PC-9 (cell line): ENCODE results near the gene CLEC9A. TPM values are rescaled to one million over a fixed set of nuclear protein-coding genes. Genes with fewer than 3 reads are reported as not detected.

Experiments used
- BruUV-seq: library from RNA; stranded (reverse); fragments of 400-500 nt; replicated peaks from 2 replicates; lab custom pipeline; 2021; lab: Mats Ljungman, UMichigan
- CTCF ChIA-PET: fragments of 300-600 bp; sonication (Branson Sonifier 250); formaldehyde crosslinking; loops from one replicate; lab custom pipeline; 2022; ENCODE audit warnings: antibody characterized with exemption; lab: Charles Lee
- POLR2A ChIA-PET: fragments of 300-600 bp; sonication (Branson Sonifier 250); formaldehyde crosslinking; loops from one replicate; lab custom pipeline; 2022; ENCODE audit warnings: antibody characterized with exemption; ENCODE audit not compliant: unreplicated experiment; lab: Charles Lee
- DNase-seq, 2 experiments: peaks; one replicate each; pipeline versions ENCODE4 v3.0.0 to v3.0.0-alpha.2; 2015 to 2022; ENCODE audit warnings: mixed read lengths in 1 of 2
- H2AFZ ChIP-seq: fragments of 200-600 bp; sonication (generic); 2 replicates; pipeline ENCODE4 v1.8.1; 2017; ENCODE audit warnings: antibody characterized with exemption
- H3F3A ChIP-seq: fragments of 200-600 bp; sonication (generic); 2 replicates; pipeline ENCODE4 v1.8.1; 2017; ENCODE audit warnings: antibody characterized with exemption, mild to moderate bottlenecking, low read depth; ENCODE audit not compliant: insufficient read depth
- H3K27ac ChIP-seq: fragments of 200-600 bp; sonication (generic); 2 replicates; pipeline ENCODE4 v1.6.1; 2016; ENCODE audit warnings: mixed run types
- H3K27me3 ChIP-seq: fragments of 200-600 bp; sonication (generic); 2 replicates; pipeline ENCODE4 v1.6.1; 2016; ENCODE audit warnings: low read depth, mixed run types; ENCODE audit not compliant: insufficient read depth
- H3K36me3 ChIP-seq: fragments of 200-600 bp; sonication (generic); 2 replicates; pipeline ENCODE4 v1.6.1; 2016; ENCODE audit warnings: low read depth, mixed run types
- H3K4me1 ChIP-seq: fragments of 200-600 bp; sonication (generic); replicated peaks from 2 replicates; pipeline ENCODE4 v1.6.1; 2016; ENCODE audit warnings: mixed run types; ENCODE audit not compliant: insufficient read depth
- H3K4me2 ChIP-seq: fragments of 200-600 bp; sonication (generic); 2 replicates; pipeline ENCODE4 v1.6.1; 2017; ENCODE audit warnings: mixed run types
- H3K4me3 ChIP-seq: fragments of 200-600 bp; sonication (generic); 2 replicates; pipeline ENCODE4 v1.6.1; 2016; ENCODE audit warnings: mixed run types
- H3K79me2 ChIP-seq: fragments of 200-600 bp; sonication (generic); 2 replicates; pipeline ENCODE4 v1.6.1; 2017; ENCODE audit warnings: low read depth, mixed run types
- H3K9me2 ChIP-seq: fragments of 200-600 bp; sonication (generic); 2 replicates; pipeline ENCODE4 v1.8.1; 2017; ENCODE audit warnings: mild to moderate bottlenecking; ENCODE audit not compliant: insufficient read depth
- H3K9me3 ChIP-seq: fragments of 200-600 bp; sonication (generic); 2 replicates; pipeline ENCODE4 v1.8.1; 2016; ENCODE audit warnings: low read depth; ENCODE audit not compliant: insufficient read depth
- H4K20me1 ChIP-seq: fragments of 200-600 bp; sonication (generic); 2 replicates; pipeline ENCODE4 v1.8.1; 2017; ENCODE audit not compliant: insufficient read depth
- EZH2 ChIP-seq: fragments of 200-600 bp; sonication (generic); IDR thresholded peaks from 2 replicates; pipeline ENCODE4 v1.8.0; 2017; ENCODE audit warnings: antibody characterized with exemption, low read depth
- intact Hi-C: fragments of 100-400 bp; cut with micrococcal nuclease; formaldehyde crosslinking; loops from one replicate; pipeline ENCODE4 v1.10.0; 2022; ENCODE audit not compliant: unreplicated experiment
- total RNA-seq: library from RNA; stranded (reverse); gene quantifications from 2 replicates; pipeline ENCODE4 v1.2.3, GENCODE V29; 2021
- TF ChIP-seq, protein P1 (sequence below): fragments of 200-600 bp; sonication (generic); conservative IDR thresholded peaks from 2 replicates; pipeline ENCODE4 v1.6.1; 2017; ENCODE audit warnings: mixed run types, antibody characterized with exemption, mild to moderate bottlenecking, moderate library complexity

CLEC9A gene
- total RNA-seq, 1 experiment from 2014 or later, result not detected

- Histone ChIP-seq H3F3A (no peaks in the 10 kb centered on the region), H3K4me3 (no peak overlapping the region), H3K4me2 (no peak overlapping the region), H3K36me3 (no peaks in the 10 kb centered on the region), H4K20me1 (no peaks in the 10 kb centered on the region), H3K4me1 (no peaks in the 10 kb centered on the region), H3K79me2 (no peaks in the 10 kb centered on the region), H3K9me3 (no peaks in the 10 kb centered on the region), H3K9me2 (peaks cover 3% of the 10 kb centered on the region; the same call in 1 of the 2 replicates), H2AFZ (no peak overlapping the region), H3K27ac (no peak overlapping the region), H3K27me3 (no peaks in the 10 kb centered on the region)
- ChIA-PET CTCF (no interaction called here), POLR2A (no interaction called here)
- TF ChIP-seq EZH2, result no peak
- TF ChIP-seq, protein P1, sequence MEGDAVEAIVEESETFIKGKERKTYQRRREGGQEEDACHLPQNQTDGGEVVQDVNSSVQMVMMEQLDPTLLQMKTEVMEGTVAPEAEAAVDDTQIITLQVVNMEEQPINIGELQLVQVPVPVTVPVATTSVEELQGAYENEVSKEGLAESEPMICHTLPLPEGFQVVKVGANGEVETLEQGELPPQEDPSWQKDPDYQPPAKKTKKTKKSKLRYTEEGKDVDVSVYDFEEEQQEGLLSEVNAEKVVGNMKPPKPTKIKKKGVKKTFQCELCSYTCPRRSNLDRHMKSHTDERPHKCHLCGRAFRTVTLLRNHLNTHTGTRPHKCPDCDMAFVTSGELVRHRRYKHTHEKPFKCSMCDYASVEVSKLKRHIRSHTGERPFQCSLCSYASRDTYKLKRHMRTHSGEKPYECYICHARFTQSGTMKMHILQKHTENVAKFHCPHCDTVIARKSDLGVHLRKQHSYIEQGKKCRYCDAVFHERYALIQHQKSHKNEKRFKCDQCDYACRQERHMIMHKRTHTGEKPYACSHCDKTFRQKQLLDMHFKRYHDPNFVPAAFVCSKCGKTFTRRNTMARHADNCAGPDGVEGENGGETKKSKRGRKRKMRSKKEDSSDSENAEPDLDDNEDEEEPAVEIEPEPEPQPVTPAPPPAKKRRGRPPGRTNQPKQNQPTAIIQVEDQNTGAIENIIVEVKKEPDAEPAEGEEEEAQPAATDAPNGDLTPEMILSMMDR, result no peak
- DNase-seq, result no peak
- intact Hi-C loops, result no loop called here
- no TSS peak for BruUV-seq
Measured at GRCh38 chr12:10095971-10096370, 65.5 kb downstream of the CLEC9A start.

DNA sequence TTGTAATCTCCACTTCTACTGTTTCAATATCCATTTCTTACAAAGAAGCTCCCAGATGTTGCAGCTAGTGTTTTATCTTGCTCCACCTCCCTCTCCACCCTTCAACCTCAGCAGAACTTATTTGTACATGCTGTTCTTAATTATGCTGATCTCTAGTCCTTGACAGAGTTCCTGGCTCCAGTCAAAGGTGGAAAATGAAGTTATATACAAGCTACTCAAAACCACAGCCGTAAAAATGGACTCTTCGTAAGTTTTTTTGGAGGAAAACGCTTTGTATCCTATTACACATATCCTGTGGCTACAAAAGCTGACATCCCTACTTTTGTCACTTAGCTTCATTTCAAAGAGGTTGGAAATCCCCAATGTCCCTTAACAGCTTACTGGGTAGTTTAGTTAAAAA, 67.0 kb downstream of the CLEC9A start:
- ChIA-PET CTCF (no interaction called here), POLR2A (no interaction called here)
- no peaks in the 10 kb centered on the region for H3K27me3 ChIP-seq
- H4K20me1 ChIP-seq, result no peaks in the 10 kb centered on the region
- H3K9me2 ChIP-seq, result 0 out of 2 replicates have a peak, but pooled peaks cover 3% of the 10 kb centered on the region
- H3K36me3 ChIP-seq, result no peaks in the 10 kb centered on the region
- no peak for TF ChIP-seq EZH2
- TF ChIP-seq, protein P1, result no peak
- no peaks in the 10 kb centered on the region for H3F3A ChIP-seq
- no peak overlapping the region for H3K4me2 ChIP-seq
- H3K79me2 ChIP-seq, result no peaks in the 10 kb centered on the region
- H3K4me1 ChIP-seq, result no peaks in the 10 kb centered on the region
- no peak for DNase-seq
- H3K9me3 ChIP-seq, result no peaks in the 10 kb centered on the region
- intact Hi-C loops, result no loop called here
- no TSS peak for BruUV-seq
- H2AFZ ChIP-seq, result no peak overlapping the region
- H3K4me3 ChIP-seq, result no peak overlapping the region
- H3K27ac ChIP-seq, result no peak overlapping the region

DNA sequence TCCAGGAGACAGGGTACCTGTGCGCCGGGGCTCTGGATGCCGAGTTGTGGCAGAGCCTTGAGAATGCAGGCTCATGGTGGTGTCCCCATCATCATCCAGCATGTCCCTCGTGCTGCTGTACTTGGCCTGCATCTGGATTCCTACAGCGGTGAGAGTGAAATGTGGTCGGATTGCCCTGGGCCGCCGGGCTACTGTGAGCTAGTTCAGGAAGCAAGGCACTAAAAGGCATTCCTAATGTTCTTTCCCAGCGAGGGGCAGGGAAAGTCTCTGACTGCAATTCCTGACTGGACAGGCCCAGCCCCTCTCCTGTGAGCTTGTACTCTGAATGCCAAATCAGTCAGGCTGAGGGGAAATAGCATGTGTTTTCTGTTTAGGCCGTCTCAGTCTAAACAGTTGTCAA, 68.3 kb downstream of the CLEC9A start, which contains the start of gene CLEC1A:
TSS of gene CLEC1A (minus strand) at position 195 of the 400 bp plus-strand sequence. CDS start at position 132, 63 bp downstream.
- DNase-seq, result no peak
- no peaks in the 10 kb centered on the region for H3K36me3 ChIP-seq
- H3K4me3 ChIP-seq, result no peak within 1 kb of the TSS
- H3K79me2 ChIP-seq, result no peaks in the 10 kb centered on the region
- H3K9me3 ChIP-seq, result no peaks in the 10 kb centered on the region
- BruUV-seq, result no TSS peak
- ChIA-PET POLR2A (interaction anchor here (0.6 kb wide), 1 partner anchor 1016 kb away, joined by 3 read pairs; no protein-coding TSS in a partner anchor), CTCF (no interaction called here)
- H3K27me3 ChIP-seq, result no peaks in the 10 kb centered on the region
- H3K4me1 ChIP-seq, result no peaks in the 10 kb centered on the region
- 0 out of 2 replicates have a peak, but pooled peaks cover 3% of the 10 kb centered on the region for H3K9me2 ChIP-seq
- no peak within 1 kb of the TSS for H2AFZ ChIP-seq
- intact Hi-C loops, result no loop called here
- H3F3A ChIP-seq, result no peaks in the 10 kb centered on the region
- no peaks in the 10 kb centered on the region for H4K20me1 ChIP-seq
- TF ChIP-seq EZH2, result no peak
- H3K27ac ChIP-seq, result no peak within 1 kb of the TSS
- no peak within 1 kb of the TSS for H3K4me2 ChIP-seq
